Measurements from ENCODE around the gene TAC3. TPM values are rescaled to one million over a fixed set of nuclear protein-coding genes. Genes with fewer than 3 reads are reported as not detected.

The TAC3 gene
- total RNA-seq, 1 experiment from 2014 or later = 6.2 TPM

DNA sequence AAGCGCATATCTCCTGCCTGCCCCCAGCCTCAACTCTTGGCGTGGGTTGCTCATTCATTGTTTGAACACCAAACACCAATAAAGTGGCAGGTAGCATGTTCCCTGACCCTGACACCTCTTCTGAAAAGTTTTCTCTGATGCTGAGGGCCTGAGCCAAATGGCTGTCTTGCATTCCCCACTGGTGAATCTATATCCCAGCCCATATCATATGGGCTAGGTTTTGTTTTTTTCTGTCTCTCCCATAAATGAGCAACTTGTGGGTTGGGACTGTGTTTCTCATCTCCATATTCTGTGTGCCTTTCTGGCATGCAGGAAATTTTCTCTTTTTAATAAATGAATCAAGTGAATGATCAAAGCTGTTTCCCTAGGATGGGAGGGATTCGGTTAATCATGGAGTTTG lies 28.6 kb upstream of the TAC3 start:
- TF ChIP-seq, protein P1, sequence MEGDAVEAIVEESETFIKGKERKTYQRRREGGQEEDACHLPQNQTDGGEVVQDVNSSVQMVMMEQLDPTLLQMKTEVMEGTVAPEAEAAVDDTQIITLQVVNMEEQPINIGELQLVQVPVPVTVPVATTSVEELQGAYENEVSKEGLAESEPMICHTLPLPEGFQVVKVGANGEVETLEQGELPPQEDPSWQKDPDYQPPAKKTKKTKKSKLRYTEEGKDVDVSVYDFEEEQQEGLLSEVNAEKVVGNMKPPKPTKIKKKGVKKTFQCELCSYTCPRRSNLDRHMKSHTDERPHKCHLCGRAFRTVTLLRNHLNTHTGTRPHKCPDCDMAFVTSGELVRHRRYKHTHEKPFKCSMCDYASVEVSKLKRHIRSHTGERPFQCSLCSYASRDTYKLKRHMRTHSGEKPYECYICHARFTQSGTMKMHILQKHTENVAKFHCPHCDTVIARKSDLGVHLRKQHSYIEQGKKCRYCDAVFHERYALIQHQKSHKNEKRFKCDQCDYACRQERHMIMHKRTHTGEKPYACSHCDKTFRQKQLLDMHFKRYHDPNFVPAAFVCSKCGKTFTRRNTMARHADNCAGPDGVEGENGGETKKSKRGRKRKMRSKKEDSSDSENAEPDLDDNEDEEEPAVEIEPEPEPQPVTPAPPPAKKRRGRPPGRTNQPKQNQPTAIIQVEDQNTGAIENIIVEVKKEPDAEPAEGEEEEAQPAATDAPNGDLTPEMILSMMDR (conservative IDR thresholded peaks at IDR 0.05) = no peak
- Mint-ChIP-seq H3K27ac (no peak overlapping the region; a peak in 1 of 7 replicates), H3K4me3 (no peak overlapping the region), H3K27me3 (ENCODE audit: low read depth) (peaks cover 10% of the 10 kb centered on the region), H3K9me3 (no peaks in the 10 kb centered on the region), H3K36me3 (ENCODE audit: insufficient read depth in 1 of 3, low read depth in 3 of 3) (no peaks in the 10 kb centered on the region; a peak in 1 of 7 replicates), H3K4me1 (peaks cover under 1 to 10% of the 10 kb centered on the region in 2 experiments)
- H3K23me2 ChIP-seq (ENCODE audit: insufficient read length, low read depth, low read length, poor library complexity, severe bottlenecking) = no peaks in the 10 kb centered on the region
- no peak overlapping the region for H4K8ac ChIP-seq (replicated peaks; ENCODE audit: insufficient read length, low read depth, low read length)
- H2BK120ac ChIP-seq (ENCODE audit: low read depth, low read length, poor library complexity, severe bottlenecking) = no peak overlapping the region
- H3K79me2 ChIP-seq (ENCODE audit: insufficient read depth, low read length) = no peaks in the 10 kb centered on the region
- H3K27ac ChIP-seq (ENCODE audit: insufficient read length, low read depth, low read length) = no peak overlapping the region
- no peak overlapping the region for H2BK12ac ChIP-seq (ENCODE audit: insufficient read length, low read depth, low read length)
- no peak overlapping the region for H3K18ac ChIP-seq (ENCODE audit: insufficient read length, low read depth, low read length)
- H2AK5ac ChIP-seq (ENCODE audit: insufficient read length, low read length) = no peak overlapping the region
- no peak for DNase-seq
- H2BK15ac ChIP-seq (ENCODE audit: low read depth, low read length) = no peak overlapping the region
- H3K79me1 ChIP-seq (ENCODE audit: insufficient read depth, low read depth, low read length, poor library complexity, severe bottlenecking) = no peaks in the 10 kb centered on the region
- no peak overlapping the region for H3K14ac ChIP-seq (ENCODE audit: insufficient read depth, low read length)
- no peak overlapping the region for H3T11ph ChIP-seq (ENCODE audit: low read length)
- H4K5ac ChIP-seq (ENCODE audit: insufficient read length, low read depth, low read length) = no peak overlapping the region
- no peaks in the 10 kb centered on the region for H3K27me3 ChIP-seq (ENCODE audit: insufficient read depth, low read length)
- no CpG with 5 or more reads among the region's 3 CpGs for WGBS (ENCODE audit: extremely low coverage, insufficient read length, low lambda C conversion rate)
- H3K4me1 ChIP-seq (ENCODE audit: insufficient read depth, low read length) = no peaks in the 10 kb centered on the region
- H2BK5ac ChIP-seq (ENCODE audit: insufficient read length, low read length) = no peak overlapping the region
- H3K56ac ChIP-seq (ENCODE audit: insufficient read length, low read depth, low read length) = no peak overlapping the region
- H3K23ac ChIP-seq (ENCODE audit: insufficient read length, low read depth, low read length) = no peak overlapping the region
- no peak overlapping the region for H3K9ac ChIP-seq (ENCODE audit: extremely low read depth, insufficient read length, low read length)
- no peaks in the 10 kb centered on the region for H3K9me3 ChIP-seq (ENCODE audit: control insufficient read depth, low read depth, low read length)
- no peak overlapping the region for H3K4me2 ChIP-seq (ENCODE audit: insufficient read depth, insufficient read length, low read length)
- H4K91ac ChIP-seq (ENCODE audit: insufficient read length, low read depth, low read length) = no peak overlapping the region
- H2BK20ac ChIP-seq (ENCODE audit: low read depth, low read length, poor library complexity, severe bottlenecking) = no peak overlapping the region
- H4K20me1 ChIP-seq (ENCODE audit: control insufficient read depth, insufficient read depth, insufficient read length) = no peaks in the 10 kb centered on the region
- no peak overlapping the region for H2AFZ ChIP-seq (ENCODE audit: low read length)
- no peak overlapping the region for H3K4ac ChIP-seq (ENCODE audit: low read depth, low read length)

Data from H9 (cell line).